ENCODE data around the gene DNAJC10.

DNA sequence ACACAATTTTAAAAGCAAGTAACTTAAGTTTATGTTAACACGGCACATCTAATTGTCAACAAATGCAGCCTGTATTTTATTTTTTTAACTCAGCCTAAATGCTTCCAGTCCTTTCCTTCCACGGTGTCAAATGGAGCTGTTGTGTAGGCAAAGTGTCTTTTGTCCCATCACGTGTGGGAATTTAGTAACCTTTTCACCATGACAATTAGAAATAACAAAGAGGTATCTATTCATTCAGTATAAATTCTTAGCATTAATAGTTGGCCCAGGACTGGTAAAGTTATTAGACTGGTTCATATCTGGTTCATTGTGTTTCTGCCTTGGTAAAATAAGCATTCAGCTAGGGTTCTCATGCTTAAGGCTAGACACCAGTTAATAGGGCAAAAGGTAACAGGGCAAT is 102.4 kb downstream of the DNAJC10 start:
- TF ChIP-seq, protein P1, sequence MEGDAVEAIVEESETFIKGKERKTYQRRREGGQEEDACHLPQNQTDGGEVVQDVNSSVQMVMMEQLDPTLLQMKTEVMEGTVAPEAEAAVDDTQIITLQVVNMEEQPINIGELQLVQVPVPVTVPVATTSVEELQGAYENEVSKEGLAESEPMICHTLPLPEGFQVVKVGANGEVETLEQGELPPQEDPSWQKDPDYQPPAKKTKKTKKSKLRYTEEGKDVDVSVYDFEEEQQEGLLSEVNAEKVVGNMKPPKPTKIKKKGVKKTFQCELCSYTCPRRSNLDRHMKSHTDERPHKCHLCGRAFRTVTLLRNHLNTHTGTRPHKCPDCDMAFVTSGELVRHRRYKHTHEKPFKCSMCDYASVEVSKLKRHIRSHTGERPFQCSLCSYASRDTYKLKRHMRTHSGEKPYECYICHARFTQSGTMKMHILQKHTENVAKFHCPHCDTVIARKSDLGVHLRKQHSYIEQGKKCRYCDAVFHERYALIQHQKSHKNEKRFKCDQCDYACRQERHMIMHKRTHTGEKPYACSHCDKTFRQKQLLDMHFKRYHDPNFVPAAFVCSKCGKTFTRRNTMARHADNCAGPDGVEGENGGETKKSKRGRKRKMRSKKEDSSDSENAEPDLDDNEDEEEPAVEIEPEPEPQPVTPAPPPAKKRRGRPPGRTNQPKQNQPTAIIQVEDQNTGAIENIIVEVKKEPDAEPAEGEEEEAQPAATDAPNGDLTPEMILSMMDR (IDR thresholded peaks at IDR 0.05) = no peak
- no peak for TF ChIP-seq POLR2A (IDR thresholded peaks at IDR 0.05)
- no peak for TF ChIP-seq POLR2AphosphoS5 (IDR thresholded peaks at IDR 0.05)

Measured in prostate gland (tissue), 2 donors.